ENCODE measurements around the gene GPR89B.
A peak's percentile ranks its signal among the peaks of the same experiment; 100 is the strongest.
"Not testable (repeated sequence)": the region's sequence is repeated elsewhere in the genome, so short reads cannot be mapped to it uniquely, and the experiment has no call there.

GPR89B gene

GRCh38 chr1:148032690-148033089 lies 104.5 kb downstream of the GPR89B start:
- not testable (repeated sequence) for DNase-seq (ENCODE audit: low read depth)

GRCh38 chr1:148033147-148033546 lies 104.9 kb downstream of the GPR89B start:
- DNase-seq (ENCODE audit: low read depth), result not testable (repeated sequence)

- not testable (repeated sequence) for DNase-seq (ENCODE audit: low read depth)
These were observed 109.7 kb downstream of the GPR89B start for GRCh38 chr1:148037850-148038461.

- peak; percentile 11 for DNase-seq (ENCODE audit: low read depth)
These were observed 110.5 kb downstream of the GPR89B start for GRCh38 chr1:148038462-148039333.

All from activated T-cell treated with anti-CD3 and anti-CD28 coated beads for 1 hour (primary cell).